Vein endothelial cell (primary cell): ENCODE measurements around the gene FFAR1. TPM values are rescaled to one million over a fixed set of nuclear protein-coding genes. Genes with fewer than 3 reads are reported as not detected.

Experiments used
- total RNA-seq: library from RNA; depleted of rRNA; stranded (reverse); fragments of >200 nt; gene quantifications from 2 replicates; pipeline ENCODE4 v1.2.3, GENCODE V29; 2012

FFAR1 gene, protein sequence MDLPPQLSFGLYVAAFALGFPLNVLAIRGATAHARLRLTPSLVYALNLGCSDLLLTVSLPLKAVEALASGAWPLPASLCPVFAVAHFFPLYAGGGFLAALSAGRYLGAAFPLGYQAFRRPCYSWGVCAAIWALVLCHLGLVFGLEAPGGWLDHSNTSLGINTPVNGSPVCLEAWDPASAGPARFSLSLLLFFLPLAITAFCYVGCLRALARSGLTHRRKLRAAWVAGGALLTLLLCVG (N-terminal part only)
- total RNA-seq: not detected in 2 replicates

DNA sequence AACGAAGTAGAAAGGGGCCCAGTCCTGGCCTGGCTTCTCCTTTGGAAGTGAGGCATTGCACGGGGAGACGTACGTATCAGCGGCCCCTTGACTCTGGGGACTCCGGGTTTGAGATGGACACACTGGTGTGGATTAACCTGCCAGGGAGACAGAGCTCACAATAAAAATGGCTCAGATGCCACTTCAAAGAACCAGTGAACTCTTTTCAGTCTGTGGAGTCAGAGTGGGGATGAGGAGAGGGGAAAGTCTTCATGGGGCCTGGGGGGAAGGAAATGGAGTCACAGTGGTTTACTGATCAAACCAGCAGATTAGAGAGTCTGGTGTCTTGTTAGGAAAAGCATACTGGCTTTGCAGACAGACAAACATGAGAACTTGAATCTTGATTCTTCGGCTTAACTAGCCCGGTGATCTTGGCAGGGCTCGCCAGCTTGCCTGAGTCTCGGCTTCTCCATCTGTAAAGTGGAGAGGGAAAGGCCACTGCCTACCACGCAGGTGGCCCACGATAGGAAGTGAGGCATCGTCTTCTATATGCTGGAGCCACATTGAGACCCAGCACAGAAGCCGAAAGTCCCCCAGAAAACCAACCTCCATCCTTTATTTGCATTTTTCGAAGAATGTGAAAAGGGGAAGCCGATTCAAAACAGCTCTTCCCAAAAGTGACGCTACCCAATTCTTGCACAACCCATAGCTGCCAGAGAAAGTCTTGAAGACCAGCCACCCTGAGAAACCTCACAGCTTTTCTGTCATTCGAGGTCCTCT lies at the start of gene FFAR1:
FFAR1 (plus strand) TSS at position 732 of the 759 bp plus-strand sequence. CDS start 3,650 bp downstream, outside the sequence.

DNA sequence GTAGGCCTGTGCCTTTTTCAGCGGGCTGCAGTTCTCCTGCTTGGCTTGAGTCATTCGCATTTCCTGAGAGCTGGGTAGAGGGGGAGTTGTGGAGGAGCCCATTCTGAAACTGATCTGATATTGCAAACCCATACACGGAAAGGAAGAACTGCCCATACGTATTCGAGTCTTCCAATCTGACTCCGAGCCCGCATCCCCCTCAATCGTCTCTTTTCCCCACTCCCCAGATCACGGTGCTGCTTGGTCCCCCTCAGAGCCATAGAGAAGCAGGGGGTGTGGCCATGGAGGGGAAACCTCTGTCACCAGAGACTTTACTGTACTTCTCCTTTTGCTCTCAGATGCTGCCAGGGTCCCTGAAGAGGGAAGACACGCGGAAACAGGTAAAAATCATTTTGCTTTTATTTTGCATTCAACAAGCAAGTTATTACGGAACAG lies 18.8 kb upstream of the FFAR1 start, which contains the start of gene CD22:
CD22 (plus strand) TSS at position 337 of the 435 bp plus-strand sequence. CDS start 2,854 bp downstream, outside the sequence.

DNA sequence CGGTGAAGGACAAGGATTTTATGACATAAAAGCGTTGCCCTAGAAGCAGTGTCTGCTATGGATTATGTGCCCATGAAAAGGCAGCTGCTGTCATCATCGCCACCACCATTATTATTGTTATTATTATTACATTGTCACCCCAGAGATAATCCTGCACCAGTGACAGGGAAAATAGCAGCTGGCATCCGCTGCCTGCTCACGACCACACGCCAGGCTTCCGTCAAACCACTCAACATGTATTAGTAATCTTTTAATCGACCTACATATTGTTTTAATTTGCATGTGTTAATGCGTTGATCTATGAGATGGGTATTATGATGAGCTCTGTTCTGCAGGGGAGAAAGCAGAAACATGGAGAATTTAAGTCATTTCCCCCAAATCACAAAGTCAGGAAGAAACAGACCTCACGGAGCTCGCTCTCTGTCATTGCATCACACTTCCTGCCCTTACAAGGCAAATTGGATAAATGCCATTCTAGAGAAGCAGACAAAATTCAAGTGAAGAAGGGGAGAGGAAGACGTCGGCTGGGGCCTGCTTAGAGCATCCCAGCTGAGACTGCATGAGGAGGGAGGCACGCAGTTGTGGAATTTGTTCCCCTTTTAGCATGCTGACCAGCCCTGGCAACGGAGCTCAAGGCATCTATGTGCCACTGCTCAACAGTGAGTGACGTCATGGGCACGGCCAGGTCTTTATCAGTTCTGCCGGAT lies 10.3 kb downstream of the FFAR1 start, which contains the start of gene FFAR3:
FFAR3 (plus strand) TSS at position 594 of the 707 bp plus-strand sequence. CDS start 431 bp downstream, outside the sequence.

DNA sequence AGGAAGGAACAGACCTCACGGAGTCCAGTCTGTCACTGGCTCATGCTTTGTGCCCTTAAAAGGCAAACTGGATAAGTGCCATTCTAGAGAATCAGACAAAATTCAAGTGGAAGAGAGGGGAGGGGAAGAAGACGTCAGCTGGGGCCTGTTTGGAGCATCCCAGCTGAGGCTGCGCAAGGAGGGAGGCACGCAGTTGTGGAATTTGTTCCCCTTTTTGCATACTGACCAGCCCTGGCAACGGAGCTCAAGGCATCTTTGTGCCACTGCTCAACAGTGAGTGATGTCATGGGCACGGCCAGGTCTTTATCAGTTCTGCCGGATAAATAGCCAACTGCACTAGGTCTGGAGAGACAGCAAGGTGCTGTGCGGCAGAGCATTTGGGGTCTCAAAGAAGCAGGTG lies 23.0 kb downstream of the FFAR1 start, which contains the start of gene GPR42:
GPR42 (plus strand) TSS at position 347 of the 400 bp plus-strand sequence. CDS start 292 bp downstream, outside the sequence.

Other genes starting within 250 kb of the FFAR1 start
- gene FXYD3, start 232.1 kb upstream of the FFAR1 start, total RNA-seq: not detected in 2 replicates
- gene LGI4, start 212.8 kb upstream of the FFAR1 start, total RNA-seq: 0.10 TPM in 1 of 2 replicates, not detected in the other
- gene FXYD1, start 209.1 kb upstream of the FFAR1 start, total RNA-seq: 0.65 TPM in 1 of 2 replicates, not detected in the other
- not detected in 2 replicates for gene FXYD7, start 204.6 kb upstream of the FFAR1 start, total RNA-seq
- 54.5 and 62.1 TPM in 2 replicates for gene FXYD5, start 193.2 kb upstream of the FFAR1 start, total RNA-seq
- not detected in 2 replicates for gene FAM187B, start 119.2 kb upstream of the FFAR1 start, total RNA-seq
- gene LSR, start 98.9 kb upstream of the FFAR1 start, total RNA-seq: 0.29 and 0.65 TPM in 2 replicates
- 55.1 and 55.2 TPM in 2 replicates for gene USF2, start 78.9 kb upstream of the FFAR1 start, total RNA-seq
- under 0.01 TPM in 1 of 2 replicates, not detected in the other for gene HAMP, start 65.4 kb upstream of the FFAR1 start, total RNA-seq
- gene MAG, start 55.7 kb upstream of the FFAR1 start, total RNA-seq: not detected in 2 replicates
- gene CD22, start 18.7 kb upstream of the FFAR1 start, total RNA-seq: 0.19 TPM in 1 of 2 replicates, not detected in the other
- gene FFAR3, start 10.6 kb downstream of the FFAR1 start, total RNA-seq: not detected in 2 replicates
- not detected in 2 replicates for gene GPR42, start 23.2 kb downstream of the FFAR1 start, total RNA-seq
- not detected in 2 replicates for gene FFAR2, start 100.4 kb downstream of the FFAR1 start, total RNA-seq
- gene KRTDAP, start 142.6 kb downstream of the FFAR1 start, total RNA-seq: not detected in 2 replicates
- gene DMKN, start 165.7 kb downstream of the FFAR1 start, total RNA-seq: not detected in 2 replicates
- gene SBSN, start 180.4 kb downstream of the FFAR1 start, total RNA-seq: not detected in 2 replicates
- not detected in 2 replicates for gene GAPDHS, start 185.6 kb downstream of the FFAR1 start, total RNA-seq
- 58.0 and 58.8 TPM in 2 replicates for gene TMEM147, start 197.7 kb downstream of the FFAR1 start, total RNA-seq
- gene ATP4A, start 215.8 kb downstream of the FFAR1 start, total RNA-seq: not detected in 2 replicates
- not detected in 2 replicates for gene PMIS2, start 238.3 kb downstream of the FFAR1 start, total RNA-seq